Measurements from ENCODE around the gene EEF1E1.

Gene EEF1E1

DNA sequence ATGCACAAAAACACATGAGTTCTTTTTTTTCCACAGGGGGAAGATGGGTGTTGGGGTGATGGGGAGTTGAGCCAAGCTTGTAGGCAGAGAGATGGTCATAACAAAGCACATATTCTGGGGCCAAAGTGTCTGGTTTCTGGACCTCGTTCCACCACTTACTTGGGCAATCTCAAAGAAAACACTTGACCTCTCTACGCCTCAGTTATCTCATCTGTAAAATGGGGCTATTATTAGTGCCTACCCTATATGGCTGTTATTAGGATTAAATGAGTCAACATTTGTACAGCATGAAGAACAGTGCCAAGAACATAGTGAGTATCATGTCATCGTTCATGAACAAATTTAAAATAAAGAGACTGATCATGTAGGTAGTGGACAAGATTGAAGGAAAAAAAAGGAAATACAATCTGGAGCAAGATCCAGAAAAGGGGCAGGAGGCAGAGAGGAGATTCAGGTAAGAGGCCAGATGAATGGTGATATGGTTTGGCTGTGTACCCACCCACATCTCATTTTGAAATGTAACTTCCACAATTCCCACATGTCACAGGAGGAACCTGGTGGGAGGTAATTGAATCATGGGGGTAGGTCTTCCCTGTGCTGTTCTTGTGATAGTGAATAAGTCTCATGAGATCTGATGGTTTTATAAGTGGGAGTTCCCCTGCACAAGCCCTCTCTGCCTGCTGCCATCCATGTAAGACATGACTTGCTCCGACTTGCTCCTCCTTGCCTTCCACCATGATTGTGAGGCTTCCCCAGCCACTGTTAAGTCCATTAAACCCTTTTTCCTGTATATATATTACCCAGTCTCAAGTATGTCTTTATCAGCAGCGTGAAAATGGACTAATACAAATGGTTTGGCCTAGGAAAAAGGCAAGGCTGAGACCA, 14.2 kb downstream of the EEF1E1 start:
- no peak for DNase-seq (ENCODE audit: low spot score)

DNA sequence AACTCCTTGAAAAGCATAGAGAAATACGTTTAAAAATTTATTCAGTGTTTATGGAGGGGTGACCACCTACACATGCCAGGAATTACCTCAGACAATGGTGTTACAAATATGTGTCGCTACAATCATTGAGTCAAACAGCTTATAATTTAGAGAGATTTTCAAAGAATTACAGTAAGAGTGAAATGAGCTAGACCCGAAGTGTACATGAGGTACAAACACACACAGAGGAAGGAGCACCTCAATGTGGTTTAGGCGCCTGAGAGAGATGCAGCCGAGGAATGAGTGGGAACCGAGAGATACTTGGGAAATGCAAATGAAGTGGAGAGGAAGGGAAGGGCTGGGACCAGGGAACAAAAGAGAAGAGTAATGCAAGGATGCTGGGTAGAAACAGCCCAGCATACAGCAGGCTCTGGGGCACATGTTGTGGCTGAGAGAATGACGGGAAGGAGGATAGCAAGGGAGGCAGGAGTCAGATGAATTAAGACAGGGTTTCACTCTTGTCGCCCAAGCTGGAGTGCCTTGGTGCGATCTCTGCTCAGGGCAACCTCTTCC, 15.5 kb downstream of the EEF1E1 start:
- DNase-seq (ENCODE audit: low spot score), result no peak

DNA sequence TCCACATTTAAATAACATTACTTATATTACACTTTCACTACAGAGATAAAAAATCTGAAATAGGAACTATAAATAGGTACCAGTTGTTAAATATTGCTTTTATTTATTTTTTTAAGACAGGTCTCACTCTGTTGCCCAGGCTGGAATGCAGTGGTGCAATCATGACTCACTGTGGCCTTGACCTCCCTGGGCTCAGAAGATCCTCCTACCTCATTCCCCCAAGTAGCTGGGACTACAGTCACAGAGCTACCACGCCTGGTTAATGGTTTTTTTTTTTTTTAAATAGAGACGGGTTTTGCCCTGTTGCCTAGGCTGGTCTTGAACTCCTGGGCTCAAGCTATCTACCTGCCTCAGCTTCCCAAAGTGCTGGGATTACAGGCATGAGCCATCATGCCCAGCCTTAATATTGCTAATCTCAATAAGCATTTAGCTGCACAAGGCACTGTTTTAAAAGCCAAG, 17.3 kb downstream of the EEF1E1 start:
- no peak for DNase-seq (ENCODE audit: low spot score)

DNA sequence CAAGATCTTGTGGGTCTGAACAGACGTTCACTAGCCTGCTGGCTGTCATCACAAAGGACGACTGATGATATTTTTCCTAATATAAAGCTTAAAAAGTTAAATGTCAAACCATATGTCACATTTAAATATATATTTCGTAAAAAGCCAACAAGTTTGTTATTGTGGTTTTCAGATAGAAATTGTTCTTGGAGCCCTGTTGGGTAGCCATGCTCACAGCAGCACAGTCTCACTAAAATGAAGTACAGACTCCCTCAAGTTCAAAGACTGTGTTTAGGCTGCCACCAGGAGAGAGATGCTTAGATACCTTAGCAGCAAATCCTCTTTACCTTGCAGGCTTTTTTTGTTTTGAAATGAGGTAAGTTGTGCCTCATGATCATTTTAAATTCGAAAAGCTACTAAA, 17.8 kb downstream of the EEF1E1 start:
- DNase-seq (ENCODE audit: low spot score), result no peak

DNA sequence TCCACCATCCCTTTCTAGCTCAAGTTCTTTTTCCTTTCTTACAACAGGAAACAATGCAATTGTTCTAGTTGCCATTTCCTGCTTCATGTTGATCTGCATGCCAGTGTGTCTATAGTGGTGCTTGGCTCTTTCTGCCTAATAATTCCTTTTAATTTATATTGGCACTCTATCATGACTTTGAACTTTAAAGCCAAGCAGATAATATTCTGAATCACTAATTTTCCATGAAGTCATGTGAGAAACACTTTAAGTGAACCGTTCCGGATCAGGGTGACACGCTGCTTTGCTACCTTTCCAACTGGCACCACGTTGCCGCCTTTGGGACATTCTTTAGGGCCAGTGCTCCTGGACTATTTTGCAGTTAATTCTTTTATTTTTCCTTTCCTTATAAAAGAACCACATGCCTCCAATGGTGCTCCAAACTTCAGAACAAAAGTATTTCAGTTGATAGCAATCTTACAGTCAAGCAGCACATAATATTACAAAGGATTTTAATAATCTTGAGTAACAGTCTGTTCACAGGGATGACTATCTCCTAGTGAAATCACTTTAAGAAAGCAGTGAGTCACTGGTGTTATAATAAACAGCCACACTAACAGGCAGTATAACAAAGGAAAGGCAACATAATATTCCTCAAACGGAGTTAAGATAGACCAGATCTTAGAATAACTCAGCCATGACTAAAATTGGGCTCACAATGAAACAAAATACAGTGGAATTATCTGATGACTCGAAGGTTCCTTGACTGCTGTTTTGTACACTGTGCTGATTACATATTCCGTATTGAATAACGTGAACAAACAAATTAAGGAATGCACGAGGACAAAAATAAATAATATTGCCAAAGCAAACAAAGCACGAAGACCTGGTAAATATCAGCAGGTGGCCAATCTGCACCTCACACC, 19.1 kb downstream of the EEF1E1 start:
- no peak for DNase-seq (ENCODE audit: low spot score)

DNA sequence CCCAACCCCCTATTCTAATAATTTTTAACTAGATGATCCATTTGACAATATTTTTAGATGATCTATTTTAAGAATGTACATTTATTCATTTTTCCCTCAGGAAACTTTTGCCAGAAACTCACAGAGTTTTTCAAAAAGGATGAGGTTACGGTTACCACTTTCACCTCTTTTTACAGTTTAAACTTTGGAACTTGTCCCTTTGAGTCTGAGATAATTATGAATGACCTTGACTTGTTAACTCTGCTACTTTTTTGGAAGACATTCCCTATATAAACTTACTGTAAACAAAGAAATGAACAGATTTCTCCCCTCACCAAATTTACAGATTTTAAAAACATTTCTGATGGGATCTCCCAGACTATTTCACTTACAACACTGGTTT, 19.8 kb downstream of the EEF1E1 start:
- DNase-seq (ENCODE audit: low spot score), result no peak

DNA sequence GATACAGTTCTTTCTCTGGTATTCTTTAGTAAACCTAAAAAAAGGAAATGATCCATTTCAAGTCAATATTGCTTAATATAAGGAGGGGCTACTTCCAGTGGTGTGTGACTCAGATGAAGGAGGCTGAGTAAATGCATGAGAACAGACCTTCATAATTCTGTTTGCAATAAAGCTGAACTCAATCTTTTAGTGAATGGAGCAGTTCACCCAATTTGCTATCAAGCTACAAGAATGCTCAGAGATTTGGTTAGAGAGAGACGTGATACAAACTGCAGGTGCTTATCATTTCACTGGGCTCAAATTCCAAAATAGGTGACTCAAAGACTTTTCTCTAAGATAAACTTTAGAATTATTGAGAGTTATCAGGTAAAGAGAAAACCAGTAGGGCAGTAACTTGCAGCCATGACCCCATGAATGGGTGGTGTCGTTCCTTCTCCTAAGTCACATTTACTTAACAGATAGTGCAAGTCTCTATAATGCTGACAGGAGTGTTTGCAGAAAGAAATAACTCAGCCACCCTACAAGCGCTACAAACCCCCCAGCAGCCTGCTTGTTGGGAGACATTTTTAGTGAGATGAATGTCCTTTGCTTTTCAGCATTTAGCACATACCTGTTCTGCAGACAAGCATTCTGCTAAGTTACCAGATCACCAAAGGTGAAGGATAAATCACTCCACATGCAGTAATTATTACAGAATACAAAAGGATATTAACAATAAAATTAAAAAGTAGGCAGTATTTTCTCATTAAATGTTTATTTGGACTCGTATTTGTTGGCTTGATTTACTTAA, 21.8 kb downstream of the EEF1E1 start:
- no peak for DNase-seq (ENCODE audit: low spot score)

DNA sequence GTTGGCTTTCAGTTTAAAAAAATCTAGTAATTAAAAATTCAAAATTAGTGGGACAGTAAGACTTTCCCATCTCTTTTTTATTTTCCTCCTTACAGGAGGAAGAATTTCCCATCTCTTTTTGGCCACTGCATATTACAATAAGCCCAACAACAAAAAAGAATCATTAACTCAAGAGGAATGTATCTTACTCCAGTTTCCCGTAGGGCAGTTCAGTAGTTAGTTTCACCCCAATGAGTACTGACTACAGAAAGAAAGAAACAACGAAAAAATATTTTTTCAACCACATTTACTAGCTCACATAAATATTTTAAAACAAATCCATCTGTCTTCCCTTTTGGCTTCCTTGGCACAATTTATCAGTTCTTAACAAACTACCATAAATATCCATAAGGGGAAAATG, 23.2 kb downstream of the EEF1E1 start:
- no peak for DNase-seq (ENCODE audit: low spot score)

DNA sequence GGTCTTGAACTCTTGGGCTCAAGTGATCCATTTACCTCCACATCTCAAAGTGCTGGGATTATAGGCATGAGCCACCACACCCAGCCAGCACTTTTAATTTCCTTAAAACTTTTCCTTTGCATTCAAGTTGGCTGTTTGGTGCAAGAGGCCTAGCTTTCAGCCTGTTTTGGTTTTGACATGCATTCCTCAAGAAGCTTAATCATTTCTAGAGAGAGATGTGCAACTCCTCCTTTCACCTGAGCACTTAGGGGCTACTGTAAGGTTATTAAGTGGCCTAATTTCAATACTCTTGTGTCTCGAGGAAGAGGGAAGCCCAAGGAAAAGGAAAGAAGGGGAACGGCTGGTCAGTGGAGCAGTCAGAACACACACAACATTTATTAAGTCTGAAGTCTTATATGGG, 24.4 kb downstream of the EEF1E1 start:
- DNase-seq (ENCODE audit: low spot score), result no peak

DNA sequence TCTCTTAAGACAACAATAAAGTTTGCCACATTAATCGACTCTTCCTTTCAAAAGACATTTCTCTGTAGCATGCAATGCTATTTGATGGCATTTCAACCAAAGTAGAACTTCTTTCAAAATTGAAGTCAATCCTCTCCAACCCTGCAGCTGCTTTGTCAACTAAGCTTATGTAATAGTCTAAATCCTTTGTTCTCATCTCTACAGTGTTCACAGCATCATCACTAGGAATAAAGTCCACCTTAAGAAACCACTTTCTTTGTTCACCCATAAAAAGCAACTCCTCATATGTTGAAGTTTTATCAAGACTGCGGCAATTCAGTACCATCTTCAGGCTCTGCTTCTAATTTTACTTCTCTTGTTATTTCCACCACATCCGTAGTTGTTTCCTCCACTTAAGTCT, 26.6 kb downstream of the EEF1E1 start:
- no peak for DNase-seq (ENCODE audit: low spot score)

DNA sequence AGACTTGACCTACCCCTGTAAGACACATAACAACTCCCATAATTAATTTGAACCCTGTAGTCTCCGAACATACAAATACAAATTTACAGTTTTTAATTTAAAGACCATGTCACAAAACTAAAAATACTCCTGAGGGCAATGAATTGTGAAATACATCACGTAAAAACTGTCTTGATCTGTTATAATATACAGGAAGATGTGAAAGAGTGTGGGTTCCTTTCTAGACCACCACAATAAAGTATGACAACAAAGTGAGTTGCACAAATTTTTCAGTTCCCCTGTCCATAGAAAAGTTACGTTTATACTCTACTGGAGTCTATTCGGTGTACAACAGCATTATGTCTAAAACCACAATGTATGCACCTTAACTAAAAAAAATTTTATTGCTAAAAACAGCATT, 27.2 kb downstream of the EEF1E1 start:
- no peak for DNase-seq (ENCODE audit: low spot score)

DNA sequence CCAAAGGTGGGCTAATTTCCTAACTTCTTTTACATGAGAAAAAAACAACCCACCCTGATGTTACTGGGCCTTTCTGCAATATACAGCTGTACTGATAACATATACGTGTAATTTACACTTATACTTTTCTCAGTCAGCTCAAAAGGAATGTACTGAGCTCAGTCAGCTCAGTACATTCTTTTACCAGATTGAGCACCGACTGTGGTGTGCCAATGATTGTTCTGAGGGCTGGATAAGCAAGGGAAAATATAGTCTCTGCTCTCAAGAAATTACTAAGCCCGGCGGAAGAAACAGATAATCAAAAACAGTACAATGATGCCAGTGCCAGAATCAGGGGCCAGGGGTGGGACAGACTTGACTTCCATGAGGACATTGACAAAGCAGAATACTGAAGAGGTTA, 28.1 kb downstream of the EEF1E1 start:
- DNase-seq (ENCODE audit: low spot score), result no peak

DNA sequence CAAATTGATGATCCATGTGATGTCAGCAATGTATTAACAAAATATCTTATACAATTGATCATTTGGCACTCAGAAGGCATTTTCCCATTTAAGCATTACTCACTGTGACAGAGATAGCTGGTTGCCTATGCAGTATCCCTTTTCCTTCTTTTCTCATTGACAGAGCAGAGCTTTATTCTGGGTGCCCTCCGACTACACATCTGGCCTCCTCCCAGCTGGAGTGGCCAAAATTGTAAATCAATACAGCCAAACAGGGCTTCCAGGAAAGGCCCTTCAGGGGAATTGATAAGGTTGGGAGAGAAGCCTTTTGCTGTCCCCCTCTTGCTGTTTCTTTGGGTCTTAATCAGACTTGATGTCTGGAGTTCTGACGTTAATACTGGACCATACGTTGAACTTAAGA, 28.6 kb downstream of the EEF1E1 start:
- no peak for DNase-seq (ENCODE audit: low spot score)

DNA sequence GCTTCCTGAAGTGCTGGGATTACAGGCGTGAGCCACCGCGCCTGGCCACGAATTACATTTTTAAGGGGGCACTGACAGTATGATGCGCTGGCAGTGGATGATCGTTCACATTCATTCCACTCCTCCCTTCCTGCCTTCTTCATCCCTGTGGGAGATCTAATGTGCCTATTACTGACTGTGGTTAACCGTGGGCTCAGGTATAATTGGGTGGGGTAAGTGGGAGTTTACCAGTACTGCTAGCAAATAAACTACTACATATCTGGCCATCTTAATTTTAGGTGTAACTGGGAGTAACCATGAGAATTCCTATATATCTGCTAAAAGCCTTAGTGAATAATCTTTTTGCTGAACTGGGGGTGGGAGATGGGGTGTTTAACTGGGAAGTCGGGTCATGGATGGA, 31.6 kb downstream of the EEF1E1 start:
- DNase-seq (ENCODE audit: low spot score), result no peak

DNA sequence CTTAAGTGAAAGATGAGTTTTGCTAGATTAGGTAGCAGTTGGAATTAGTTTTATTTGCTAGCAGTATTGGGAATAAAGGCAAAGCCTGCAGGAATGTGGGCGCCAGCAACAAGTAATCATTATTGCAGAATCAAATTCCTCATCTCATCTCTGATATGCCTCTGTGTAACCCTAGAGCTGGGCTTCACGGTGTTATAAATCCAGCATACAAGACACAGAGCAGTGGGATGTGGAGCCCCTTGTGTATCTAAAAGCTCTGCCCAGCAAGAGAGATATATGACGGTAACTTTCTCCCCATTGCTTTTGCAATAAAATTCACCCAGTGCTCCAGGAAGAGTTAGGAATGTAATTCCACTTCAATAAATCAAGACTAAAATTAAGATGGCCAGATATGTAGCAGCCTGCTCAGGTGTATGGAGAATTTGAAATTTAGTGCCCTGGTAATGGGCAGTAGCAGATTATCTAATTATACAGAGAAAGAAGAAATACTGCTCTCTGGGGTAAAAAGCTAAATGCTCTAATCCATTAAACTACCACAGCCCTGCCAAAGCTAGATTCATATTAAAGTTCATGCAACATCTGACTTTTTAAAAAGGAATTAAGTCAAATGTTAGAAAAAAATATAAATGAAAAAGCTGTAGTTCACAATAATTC, 32.6 kb downstream of the EEF1E1 start:
- DNase-seq (ENCODE audit: low spot score), result no peak

DNA sequence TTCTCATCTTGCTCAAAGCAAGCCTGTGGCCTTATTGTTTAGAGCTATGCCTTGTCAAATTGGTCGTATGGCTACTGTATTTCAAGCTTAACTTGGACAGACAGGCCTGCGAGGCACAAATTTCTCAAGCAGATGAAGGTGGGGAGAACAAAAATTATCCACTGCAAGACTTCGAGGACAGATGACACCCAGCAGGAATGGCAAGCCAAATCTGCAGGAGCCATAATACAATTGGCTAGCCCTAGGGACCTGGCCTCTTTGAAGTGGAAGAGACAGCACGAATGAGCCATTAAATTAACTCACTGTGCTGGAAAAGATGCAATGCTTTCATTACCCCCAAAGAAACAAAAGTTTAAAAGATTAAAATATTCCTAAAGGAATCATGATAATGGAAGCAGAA, 33.2 kb downstream of the EEF1E1 start:
- DNase-seq (ENCODE audit: low spot score), result no peak

DNA sequence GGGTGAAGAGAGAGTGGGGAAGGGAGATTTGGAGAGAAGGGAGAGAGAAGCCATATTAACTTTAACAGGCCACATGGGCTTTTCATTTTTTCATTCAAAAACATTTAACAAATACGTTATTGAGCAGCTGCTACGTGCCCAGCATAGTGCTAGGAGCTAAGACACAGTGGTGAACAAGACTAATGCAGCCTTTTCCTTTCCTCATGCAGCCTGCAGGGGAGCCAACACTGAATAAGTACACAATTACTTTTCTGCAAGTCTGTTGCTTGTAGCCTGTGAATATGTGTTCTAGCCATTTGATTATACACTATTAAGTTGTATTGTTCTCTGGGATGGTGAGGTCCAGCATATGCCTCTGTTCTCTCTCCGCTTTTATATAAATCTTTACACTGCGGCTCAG, 36.2 kb downstream of the EEF1E1 start:
- DNase-seq (ENCODE audit: low spot score), result no peak

DNA sequence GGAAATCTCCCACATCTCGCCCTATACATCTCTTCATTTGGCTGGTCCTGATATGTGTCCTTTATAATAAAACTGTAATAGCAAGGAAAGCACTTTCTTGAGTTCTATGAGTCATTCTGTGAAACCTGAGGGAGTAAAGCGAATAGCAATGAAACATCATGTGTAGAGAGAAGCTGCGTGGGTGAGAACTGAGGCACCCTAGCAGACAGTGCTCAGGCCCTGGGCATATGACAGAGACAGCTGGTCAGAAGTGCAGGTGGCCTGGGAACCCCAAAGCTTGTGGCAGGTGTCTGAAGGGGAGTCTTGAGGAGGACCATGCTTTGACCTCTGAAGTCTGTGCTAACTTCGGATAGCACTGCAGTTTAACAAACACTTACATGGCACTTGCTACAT, 36.8 kb downstream of the EEF1E1 start:
- DNase-seq (ENCODE audit: low spot score), result no peak

DNA sequence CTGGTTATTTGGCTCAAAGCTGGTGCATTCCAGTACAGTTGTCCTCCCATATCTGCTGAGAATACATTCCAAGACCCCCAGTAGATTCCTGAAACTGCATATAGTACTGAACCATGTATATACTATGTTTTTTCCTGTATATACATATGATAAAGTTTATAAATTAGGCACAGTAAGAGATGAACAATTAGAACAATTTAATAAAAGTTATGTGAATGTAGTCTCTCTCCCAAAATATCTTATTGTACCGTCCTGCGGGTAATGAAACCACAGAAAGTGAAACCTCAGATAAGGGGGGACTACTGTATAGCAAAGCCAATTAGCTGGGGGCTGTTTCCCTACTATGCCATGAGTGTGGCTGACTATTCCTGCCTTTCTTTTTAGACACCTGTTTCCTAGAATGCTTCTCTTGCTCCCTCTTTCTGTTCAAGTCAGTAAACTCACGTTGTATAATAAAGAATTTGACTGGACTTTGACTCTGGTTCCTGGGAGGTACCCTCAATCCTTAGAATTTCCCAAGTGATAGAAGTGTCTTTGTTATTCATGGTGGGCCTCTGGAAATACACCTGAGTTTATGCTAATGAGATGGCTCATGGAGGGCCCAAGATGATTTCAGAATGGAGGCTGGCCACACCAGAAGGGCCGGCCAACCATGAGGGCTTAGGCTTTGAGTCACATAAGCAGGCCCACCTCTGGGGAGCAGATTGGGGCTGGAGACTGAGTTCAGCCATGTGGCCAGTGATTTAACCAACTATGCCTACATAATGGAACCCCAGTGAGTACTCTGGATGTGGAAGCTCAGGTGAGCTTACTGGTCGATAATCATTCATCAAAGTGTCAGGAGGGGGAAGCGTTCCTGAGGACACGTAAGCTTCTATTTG, 37.5 kb downstream of the EEF1E1 start:
- no peak for DNase-seq (ENCODE audit: low spot score)
